Neural cell (in vitro differentiated cells): ENCODE results near the gene ZWILCH. TPM values are rescaled to one million over a fixed set of nuclear protein-coding genes. Genes with fewer than 3 reads are reported as not detected.

ENCODE experiments used
- H2AFZ ChIP-seq: fragments of 200-600, 300-800 bp; sonication (generic), shearing (Covaris generic); 2 replicates; pipeline ENCODE4 v1.6.0; 2014; ENCODE audit warnings: low read depth, mild to moderate bottlenecking, antibody characterized with exemption, low read length, moderate library complexity
- H3F3A ChIP-seq: fragments of 200-600 bp; shearing (Covaris generic); 2 replicates; pipeline ENCODE4 v1.6.1; 2016; ENCODE audit warnings: mild to moderate bottlenecking, moderate library complexity, mixed read lengths, antibody characterized with exemption, low read length; ENCODE audit not compliant: insufficient read depth, poor library complexity, severe bottlenecking
- H3K27ac ChIP-seq: fragments of 200-600, 300-800 bp; sonication (generic), shearing (Covaris generic); 2 replicates; pipeline ENCODE4 v1.5.1; 2014; ENCODE audit warnings: mild to moderate bottlenecking, low read length, moderate library complexity
- H3K27me3 ChIP-seq: fragments of 300-800, 200-600 bp; sonication (generic), shearing (Covaris generic); 2 replicates; pipeline ENCODE4 v1.6.0; 2014; ENCODE audit warnings: mild to moderate bottlenecking, low read depth, low read length, moderate library complexity; ENCODE audit not compliant: insufficient read depth
- H3K36me3 ChIP-seq: fragments of 300-800, 200-600 bp; sonication (generic), shearing (Covaris generic); 2 replicates; pipeline ENCODE4 v1.5.1; 2014; ENCODE audit warnings: mild to moderate bottlenecking, antibody characterized with exemption, low read length, moderate library complexity; ENCODE audit not compliant: insufficient read depth
- H3K4me2 ChIP-seq: fragments of 300-800, 200-600 bp; sonication (generic), shearing (Covaris generic); 2 replicates; pipeline ENCODE4 v1.6.0; 2014; ENCODE audit warnings: mild to moderate bottlenecking, low read length
- H3K4me3 ChIP-seq: fragments of 300-800, 200-600 bp; sonication (generic), shearing (Covaris generic); 2 replicates; pipeline ENCODE4 v1.5.1; 2014; ENCODE audit warnings: mild to moderate bottlenecking, low read length, moderate library complexity
- H3K79me2 ChIP-seq: fragments of 200-600 bp; shearing (Covaris generic); replicated peaks from 2 replicates; pipeline ENCODE4 v1.6.0; 2014; ENCODE audit warnings: mild to moderate bottlenecking, low read length, moderate library complexity; ENCODE audit not compliant: insufficient read depth
- H3K9ac ChIP-seq: fragments of 300-800, 200-600 bp; sonication (generic), shearing (Covaris generic); 2 replicates; pipeline ENCODE4 v1.6.1; 2016; ENCODE audit warnings: mild to moderate bottlenecking, low read length, mixed read lengths
- H3K9me2 ChIP-seq: fragments of 200-600 bp; shearing (Covaris generic); 2 replicates; pipeline ENCODE4 v1.6.1; 2016; ENCODE audit warnings: mild to moderate bottlenecking, low read length, mixed read lengths; ENCODE audit not compliant: insufficient read depth
- H3K9me3 ChIP-seq: fragments of 200-600, 300-800 bp; sonication (generic), shearing (Covaris generic); 2 replicates; pipeline ENCODE4 v1.6.1; 2016; ENCODE audit warnings: mild to moderate bottlenecking, mixed run types, low read length, moderate library complexity, mixed read lengths
- H4K20me1 ChIP-seq: fragments of 200-600 bp; shearing (Covaris generic); 2 replicates; pipeline ENCODE4 v1.6.1; 2016; ENCODE audit warnings: mild to moderate bottlenecking, mixed run types; ENCODE audit not compliant: insufficient read depth
- EP300 ChIP-seq: fragments of 450-650 bp; conservative IDR thresholded peaks from 2 replicates; pipeline ENCODE4 v1.6.1; 2014; ENCODE audit warnings: antibody characterized with exemption, mild to moderate bottlenecking, moderate library complexity; ENCODE audit not compliant: poor library complexity, severe bottlenecking
- EZH2 ChIP-seq: fragments of 200-600, 300-800 bp; shearing (Covaris generic), sonication (generic); IDR thresholded peaks from 2 replicates; pipeline ENCODE4 v1.6.1; 2014; ENCODE audit warnings: antibody characterized with exemption, low read length, borderline replicate concordance, mild to moderate bottlenecking; ENCODE audit not compliant: insufficient read depth, poor library complexity, severe bottlenecking
- MXI1 ChIP-seq: fragments of 450-650 bp; conservative IDR thresholded peaks from 2 replicates; pipeline ENCODE4 v1.6.1; 2014; ENCODE audit warnings: antibody characterized with exemption, mild to moderate bottlenecking; ENCODE audit not compliant: poor library complexity, severe bottlenecking
- POLR2AphosphoS5 ChIP-seq: IDR thresholded peaks from 2 replicates; pipeline ENCODE4 v1.6.1; 2012
- RAD21 ChIP-seq: fragments of 450-650 bp; conservative IDR thresholded peaks from 2 replicates; pipeline ENCODE4 v1.6.1; 2014; ENCODE audit warnings: antibody characterized with exemption, mild to moderate bottlenecking, moderate library complexity
- SMC3 ChIP-seq: fragments of 450-650 bp; conservative IDR thresholded peaks from 2 replicates; pipeline ENCODE4 v1.6.1; 2014; ENCODE audit warnings: antibody characterized with exemption, mild to moderate bottlenecking, moderate library complexity; ENCODE audit not compliant: poor library complexity
- TAF1 ChIP-seq: IDR thresholded peaks from 2 replicates; pipeline ENCODE4 v1.6.1; 2012; ENCODE audit warnings: low read depth
- polyA plus RNA-seq: library from polyadenylated mRNA; depleted of rRNA; stranded (reverse); fragments of >200 nt; gene quantifications from 2 replicates; pipeline ENCODE4 v1.2.3, GENCODE V29; 2014
- TF ChIP-seq, protein P1 (sequence below): IDR thresholded peaks from 2 replicates; pipeline ENCODE4 v1.6.1; 2012; ENCODE audit warnings: borderline replicate concordance
- TF ChIP-seq, protein P2 (sequence below): fragments of 450-650 bp; IDR thresholded peaks from 2 replicates; pipeline ENCODE4 v1.5.1; 2014; ENCODE audit warnings: antibody characterized with exemption, mild to moderate bottlenecking, moderate library complexity; ENCODE audit not compliant: poor library complexity, severe bottlenecking

ZWILCH gene
- polyA plus RNA-seq, 1 donor from 2014 or later: 63.1 TPM

DNA sequence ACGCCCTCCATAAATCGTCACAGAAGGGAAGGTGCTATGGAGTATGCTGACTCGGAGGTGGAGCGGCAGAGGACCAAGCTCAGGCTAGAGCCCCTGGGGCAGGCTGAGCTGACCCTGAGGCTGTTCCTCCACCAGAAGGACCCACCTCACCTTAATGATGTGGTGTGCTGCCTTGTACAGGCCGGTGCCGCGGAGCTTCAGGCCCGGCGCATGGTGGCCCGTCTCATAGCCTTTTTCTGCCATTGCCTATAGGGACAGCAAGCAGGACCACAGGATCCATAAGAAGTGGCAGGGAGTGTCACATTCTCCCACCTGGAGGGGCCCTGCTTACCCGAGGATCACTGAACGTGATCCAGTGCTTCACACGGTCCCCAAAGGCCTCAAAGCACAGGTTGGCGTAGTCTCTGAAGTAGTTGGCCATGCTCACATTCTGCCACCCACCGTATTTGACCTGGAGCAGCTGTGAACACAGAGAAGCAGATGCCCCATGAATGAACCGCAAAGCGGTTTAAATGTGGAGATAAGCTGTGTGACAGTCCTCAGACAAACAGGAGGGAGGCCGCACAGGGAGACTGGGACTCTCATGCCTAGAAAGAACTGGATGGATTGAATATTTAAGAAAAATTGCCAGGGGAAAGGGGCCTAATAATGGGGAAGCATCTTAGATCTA, 55.9 kb downstream of the ZWILCH start:
- Histone ChIP-seq H2AFZ (no peak overlapping the region), H3K79me2 (no peaks in the 10 kb centered on the region), H3K9me3 (no peaks in the 10 kb centered on the region), H3K36me3 (no peaks in the 10 kb centered on the region), H3K9ac (no peak overlapping the region), H3K27me3 (no peaks in the 10 kb centered on the region), H3K4me2 (no peak overlapping the region), H3K9me2 (no peaks in the 10 kb centered on the region), H3K4me3 (no peak overlapping the region), H3F3A (no peaks in the 10 kb centered on the region), H4K20me1 (no peaks in the 10 kb centered on the region), H3K27ac (no peak overlapping the region)
- TF ChIP-seq SMC3: no peak
- TF ChIP-seq TAF1: no peak
- no peak for TF ChIP-seq POLR2AphosphoS5
- no peak for TF ChIP-seq MXI1
- TF ChIP-seq, protein P1, sequence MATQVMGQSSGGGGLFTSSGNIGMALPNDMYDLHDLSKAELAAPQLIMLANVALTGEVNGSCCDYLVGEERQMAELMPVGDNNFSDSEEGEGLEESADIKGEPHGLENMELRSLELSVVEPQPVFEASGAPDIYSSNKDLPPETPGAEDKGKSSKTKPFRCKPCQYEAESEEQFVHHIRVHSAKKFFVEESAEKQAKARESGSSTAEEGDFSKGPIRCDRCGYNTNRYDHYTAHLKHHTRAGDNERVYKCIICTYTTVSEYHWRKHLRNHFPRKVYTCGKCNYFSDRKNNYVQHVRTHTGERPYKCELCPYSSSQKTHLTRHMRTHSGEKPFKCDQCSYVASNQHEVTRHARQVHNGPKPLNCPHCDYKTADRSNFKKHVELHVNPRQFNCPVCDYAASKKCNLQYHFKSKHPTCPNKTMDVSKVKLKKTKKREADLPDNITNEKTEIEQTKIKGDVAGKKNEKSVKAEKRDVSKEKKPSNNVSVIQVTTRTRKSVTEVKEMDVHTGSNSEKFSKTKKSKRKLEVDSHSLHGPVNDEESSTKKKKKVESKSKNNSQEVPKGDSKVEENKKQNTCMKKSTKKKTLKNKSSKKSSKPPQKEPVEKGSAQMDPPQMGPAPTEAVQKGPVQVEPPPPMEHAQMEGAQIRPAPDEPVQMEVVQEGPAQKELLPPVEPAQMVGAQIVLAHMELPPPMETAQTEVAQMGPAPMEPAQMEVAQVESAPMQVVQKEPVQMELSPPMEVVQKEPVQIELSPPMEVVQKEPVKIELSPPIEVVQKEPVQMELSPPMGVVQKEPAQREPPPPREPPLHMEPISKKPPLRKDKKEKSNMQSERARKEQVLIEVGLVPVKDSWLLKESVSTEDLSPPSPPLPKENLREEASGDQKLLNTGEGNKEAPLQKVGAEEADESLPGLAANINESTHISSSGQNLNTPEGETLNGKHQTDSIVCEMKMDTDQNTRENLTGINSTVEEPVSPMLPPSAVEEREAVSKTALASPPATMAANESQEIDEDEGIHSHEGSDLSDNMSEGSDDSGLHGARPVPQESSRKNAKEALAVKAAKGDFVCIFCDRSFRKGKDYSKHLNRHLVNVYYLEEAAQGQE: no peak
- TF ChIP-seq, protein P2, sequence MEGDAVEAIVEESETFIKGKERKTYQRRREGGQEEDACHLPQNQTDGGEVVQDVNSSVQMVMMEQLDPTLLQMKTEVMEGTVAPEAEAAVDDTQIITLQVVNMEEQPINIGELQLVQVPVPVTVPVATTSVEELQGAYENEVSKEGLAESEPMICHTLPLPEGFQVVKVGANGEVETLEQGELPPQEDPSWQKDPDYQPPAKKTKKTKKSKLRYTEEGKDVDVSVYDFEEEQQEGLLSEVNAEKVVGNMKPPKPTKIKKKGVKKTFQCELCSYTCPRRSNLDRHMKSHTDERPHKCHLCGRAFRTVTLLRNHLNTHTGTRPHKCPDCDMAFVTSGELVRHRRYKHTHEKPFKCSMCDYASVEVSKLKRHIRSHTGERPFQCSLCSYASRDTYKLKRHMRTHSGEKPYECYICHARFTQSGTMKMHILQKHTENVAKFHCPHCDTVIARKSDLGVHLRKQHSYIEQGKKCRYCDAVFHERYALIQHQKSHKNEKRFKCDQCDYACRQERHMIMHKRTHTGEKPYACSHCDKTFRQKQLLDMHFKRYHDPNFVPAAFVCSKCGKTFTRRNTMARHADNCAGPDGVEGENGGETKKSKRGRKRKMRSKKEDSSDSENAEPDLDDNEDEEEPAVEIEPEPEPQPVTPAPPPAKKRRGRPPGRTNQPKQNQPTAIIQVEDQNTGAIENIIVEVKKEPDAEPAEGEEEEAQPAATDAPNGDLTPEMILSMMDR: no peak
- no peak for TF ChIP-seq EP300
- TF ChIP-seq RAD21: no peak
- TF ChIP-seq EZH2: no peak

DNA sequence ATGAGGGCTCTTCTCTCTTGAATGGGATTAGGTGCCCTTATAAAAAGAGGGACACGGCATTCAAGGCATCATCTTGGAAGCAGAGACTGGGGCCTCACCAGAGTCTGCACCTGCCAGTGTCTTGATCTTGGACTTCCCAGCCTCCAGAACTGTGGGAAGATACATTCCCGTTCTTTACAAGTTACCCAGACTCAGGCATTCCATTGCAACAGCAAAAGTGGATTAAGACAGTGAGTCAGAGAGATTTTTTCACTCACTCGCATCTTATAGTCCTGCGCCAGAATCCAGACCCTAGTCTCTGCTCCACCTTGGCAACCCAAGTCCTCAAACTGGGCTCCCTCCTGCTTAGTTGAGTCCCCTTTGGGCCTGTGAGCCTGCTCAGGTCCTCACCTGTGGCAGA, 58.0 kb downstream of the ZWILCH start:
- H3K27me3 ChIP-seq: no peaks in the 10 kb centered on the region
- no peaks in the 10 kb centered on the region for H4K20me1 ChIP-seq
- no peaks in the 10 kb centered on the region for H3F3A ChIP-seq
- H3K79me2 ChIP-seq: no peaks in the 10 kb centered on the region
- no peaks in the 10 kb centered on the region for H3K9me2 ChIP-seq
- no peak overlapping the region for H3K27ac ChIP-seq
- no peak overlapping the region for H2AFZ ChIP-seq
- H3K4me2 ChIP-seq: no peak overlapping the region
- H3K36me3 ChIP-seq: no peaks in the 10 kb centered on the region
- no peaks in the 10 kb centered on the region for H3K9me3 ChIP-seq
- TF ChIP-seq EZH2 (no peak), TAF1 (no peak), SMC3 (no peak), EP300 (no peak), POLR2AphosphoS5 (no peak), MXI1 (no peak)
- TF ChIP-seq, protein P2: no peak
- TF ChIP-seq, protein P1: no peak
- no peak overlapping the region for H3K4me3 ChIP-seq
- no peak overlapping the region for H3K9ac ChIP-seq
